SK-N-SH treated with all-trans-retinoic acid at 6 μM for 48 hours (cell line): ENCODE data around the gene HCAR2.

ENCODE experiments used
- BACH2 ChIP-seq: fragments of 250-450 bp; sonication (Bioruptor Pico); IDR thresholded peaks from 2 replicates; pipeline ENCODE4 v1.9.0; 2021; ENCODE audit warnings: mild to moderate bottlenecking, borderline replicate concordance
- GLIS3 ChIP-seq: fragments of 250-450 bp; sonication (Bioruptor Pico); IDR thresholded peaks from 2 replicates; pipeline ENCODE4 v1.5.0; 2020; ENCODE audit warnings: mild to moderate bottlenecking, moderate library complexity
- OSR1 ChIP-seq: fragments of 250-450 bp; sonication (Bioruptor Pico); IDR thresholded peaks from 2 replicates; pipeline ENCODE4 v1.8.0; 2022; ENCODE audit warnings: moderate library complexity, mild to moderate bottlenecking, inconsistent platforms
- PPARA ChIP-seq: fragments of 250-450 bp; sonication (Bioruptor Pico); IDR thresholded peaks from 2 replicates; pipeline ENCODE4 v1.5.0; 2020; ENCODE audit warnings: mild to moderate bottlenecking, borderline replicate concordance
- ZFP3 ChIP-seq: fragments of 250-450 bp; sonication (Bioruptor Pico); IDR thresholded peaks from 2 replicates; pipeline ENCODE4 v1.5.0; 2020; ENCODE audit warnings: mild to moderate bottlenecking, moderate library complexity
- TF ChIP-seq, protein P1 (sequence below): fragments of 250-450 bp; sonication (Bioruptor Pico); IDR thresholded peaks from 2 replicates; pipeline ENCODE4 v1.5.0; 2020; ENCODE audit warnings: mild to moderate bottlenecking, moderate library complexity
- TF ChIP-seq, protein P2 (sequence below): fragments of 250-450 bp; sonication (Bioruptor Pico); IDR thresholded peaks from 2 replicates; pipeline ENCODE4 v1.8.0; 2021; ENCODE audit warnings: low read depth, mild to moderate bottlenecking, moderate library complexity, borderline replicate concordance
- TF ChIP-seq, protein P3 (sequence below): fragments of 250-450 bp; sonication (Bioruptor Pico); IDR thresholded peaks from 2 replicates; pipeline ENCODE4 v1.5.1; 2020; ENCODE audit warnings: low read depth, mild to moderate bottlenecking, moderate library complexity
- TF ChIP-seq, protein P4 (sequence below): fragments of 250-450 bp; sonication (Bioruptor Pico); IDR thresholded peaks from 2 replicates; pipeline ENCODE4 v1.5.1; 2021; ENCODE audit warnings: mild to moderate bottlenecking, moderate library complexity

DNA sequence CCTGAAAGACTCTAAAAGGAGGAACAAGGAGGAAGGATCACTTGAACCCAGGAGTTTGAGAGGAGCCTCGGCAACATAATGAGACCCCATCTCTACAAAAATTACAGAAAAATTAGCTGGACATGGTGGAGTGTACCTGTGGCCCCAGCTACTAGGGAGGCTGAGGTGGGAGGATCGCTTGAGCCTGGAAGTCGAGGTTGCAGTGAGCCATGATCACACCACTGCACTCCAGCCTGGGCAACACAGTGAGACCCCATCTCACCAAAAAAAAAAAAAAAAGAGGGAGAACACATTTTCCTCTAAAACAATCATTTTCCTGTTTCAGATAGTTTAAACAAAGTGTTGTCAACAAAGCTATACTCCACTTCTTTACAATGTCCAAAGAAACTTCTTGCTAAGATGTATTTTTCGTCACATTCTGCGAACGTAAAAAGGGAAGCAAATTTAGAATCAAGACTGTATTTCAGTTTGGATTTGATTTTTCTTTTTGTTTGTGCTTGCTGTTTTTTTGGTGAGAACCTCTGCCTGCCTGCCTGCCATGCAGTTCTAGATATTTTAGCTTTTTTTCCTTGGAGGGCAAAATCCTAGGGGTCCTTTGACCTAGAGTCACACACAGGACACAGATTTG lies 22.4 kb upstream of the HCAR2 start:
- TF ChIP-seq OSR1 (CRISPR knock-in tag) (no peak), ZFP3 (no peak), PPARA (CRISPR knock-in tag) (no peak), BACH2 (CRISPR knock-in tag) (no peak), GLIS3 (CRISPR knock-in tag) (no peak)
- TF ChIP-seq, protein P1, sequence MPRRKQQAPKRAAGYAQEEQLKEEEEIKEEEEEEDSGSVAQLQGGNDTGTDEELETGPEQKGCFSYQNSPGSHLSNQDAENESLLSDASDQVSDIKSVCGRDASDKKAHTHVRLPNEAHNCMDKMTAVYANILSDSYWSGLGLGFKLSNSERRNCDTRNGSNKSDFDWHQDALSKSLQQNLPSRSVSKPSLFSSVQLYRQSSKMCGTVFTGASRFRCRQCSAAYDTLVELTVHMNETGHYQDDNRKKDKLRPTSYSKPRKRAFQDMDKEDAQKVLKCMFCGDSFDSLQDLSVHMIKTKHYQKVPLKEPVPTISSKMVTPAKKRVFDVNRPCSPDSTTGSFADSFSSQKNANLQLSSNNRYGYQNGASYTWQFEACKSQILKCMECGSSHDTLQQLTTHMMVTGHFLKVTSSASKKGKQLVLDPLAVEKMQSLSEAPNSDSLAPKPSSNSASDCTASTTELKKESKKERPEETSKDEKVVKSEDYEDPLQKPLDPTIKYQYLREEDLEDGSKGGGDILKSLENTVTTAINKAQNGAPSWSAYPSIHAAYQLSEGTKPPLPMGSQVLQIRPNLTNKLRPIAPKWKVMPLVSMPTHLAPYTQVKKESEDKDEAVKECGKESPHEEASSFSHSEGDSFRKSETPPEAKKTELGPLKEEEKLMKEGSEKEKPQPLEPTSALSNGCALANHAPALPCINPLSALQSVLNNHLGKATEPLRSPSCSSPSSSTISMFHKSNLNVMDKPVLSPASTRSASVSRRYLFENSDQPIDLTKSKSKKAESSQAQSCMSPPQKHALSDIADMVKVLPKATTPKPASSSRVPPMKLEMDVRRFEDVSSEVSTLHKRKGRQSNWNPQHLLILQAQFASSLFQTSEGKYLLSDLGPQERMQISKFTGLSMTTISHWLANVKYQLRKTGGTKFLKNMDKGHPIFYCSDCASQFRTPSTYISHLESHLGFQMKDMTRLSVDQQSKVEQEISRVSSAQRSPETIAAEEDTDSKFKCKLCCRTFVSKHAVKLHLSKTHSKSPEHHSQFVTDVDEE (CRISPR knock-in tag) = no peak
- TF ChIP-seq, protein P2, sequence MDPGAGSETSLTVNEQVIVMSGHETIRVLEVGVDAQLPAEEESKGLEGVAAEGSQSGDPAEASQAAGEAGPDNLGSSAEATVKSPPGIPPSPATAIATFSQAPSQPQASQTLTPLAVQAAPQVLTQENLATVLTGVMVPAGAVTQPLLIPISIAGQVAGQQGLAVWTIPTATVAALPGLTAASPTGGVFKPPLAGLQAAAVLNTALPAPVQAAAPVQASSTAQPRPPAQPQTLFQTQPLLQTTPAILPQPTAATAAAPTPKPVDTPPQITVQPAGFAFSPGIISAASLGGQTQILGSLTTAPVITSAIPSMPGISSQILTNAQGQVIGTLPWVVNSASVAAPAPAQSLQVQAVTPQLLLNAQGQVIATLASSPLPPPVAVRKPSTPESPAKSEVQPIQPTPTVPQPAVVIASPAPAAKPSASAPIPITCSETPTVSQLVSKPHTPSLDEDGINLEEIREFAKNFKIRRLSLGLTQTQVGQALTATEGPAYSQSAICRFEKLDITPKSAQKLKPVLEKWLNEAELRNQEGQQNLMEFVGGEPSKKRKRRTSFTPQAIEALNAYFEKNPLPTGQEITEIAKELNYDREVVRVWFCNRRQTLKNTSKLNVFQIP = no peak
- TF ChIP-seq, protein P3, sequence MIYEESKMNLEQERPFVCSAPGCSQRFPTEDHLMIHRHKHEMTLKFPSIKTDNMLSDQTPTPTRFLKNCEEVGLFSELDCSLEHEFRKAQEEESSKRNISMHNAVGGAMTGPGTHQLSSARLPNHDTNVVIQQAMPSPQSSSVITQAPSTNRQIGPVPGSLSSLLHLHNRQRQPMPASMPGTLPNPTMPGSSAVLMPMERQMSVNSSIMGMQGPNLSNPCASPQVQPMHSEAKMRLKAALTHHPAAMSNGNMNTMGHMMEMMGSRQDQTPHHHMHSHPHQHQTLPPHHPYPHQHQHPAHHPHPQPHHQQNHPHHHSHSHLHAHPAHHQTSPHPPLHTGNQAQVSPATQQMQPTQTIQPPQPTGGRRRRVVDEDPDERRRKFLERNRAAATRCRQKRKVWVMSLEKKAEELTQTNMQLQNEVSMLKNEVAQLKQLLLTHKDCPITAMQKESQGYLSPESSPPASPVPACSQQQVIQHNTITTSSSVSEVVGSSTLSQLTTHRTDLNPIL = no peak
- TF ChIP-seq, protein P4, sequence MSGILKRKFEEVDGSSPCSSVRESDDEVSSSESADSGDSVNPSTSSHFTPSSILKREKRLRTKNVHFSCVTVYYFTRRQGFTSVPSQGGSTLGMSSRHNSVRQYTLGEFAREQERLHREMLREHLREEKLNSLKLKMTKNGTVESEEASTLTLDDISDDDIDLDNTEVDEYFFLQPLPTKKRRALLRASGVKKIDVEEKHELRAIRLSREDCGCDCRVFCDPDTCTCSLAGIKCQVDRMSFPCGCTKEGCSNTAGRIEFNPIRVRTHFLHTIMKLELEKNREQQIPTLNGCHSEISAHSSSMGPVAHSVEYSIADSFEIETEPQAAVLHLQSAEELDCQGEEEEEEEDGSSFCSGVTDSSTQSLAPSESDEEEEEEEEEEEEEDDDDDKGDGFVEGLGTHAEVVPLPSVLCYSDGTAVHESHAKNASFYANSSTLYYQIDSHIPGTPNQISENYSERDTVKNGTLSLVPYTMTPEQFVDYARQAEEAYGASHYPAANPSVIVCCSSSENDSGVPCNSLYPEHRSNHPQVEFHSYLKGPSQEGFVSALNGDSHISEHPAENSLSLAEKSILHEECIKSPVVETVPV (CRISPR knock-in tag) = no peak
